Stimulated activated CD4-positive, alpha-beta T cell treated with anti-CD3 and anti-CD28 coated beads, TNF-alpha, amount 100 ng/mL, for 24 hours (primary cell): ENCODE results near the gene C5orf58.
A peak's percentile ranks its signal among the peaks of the same experiment; 100 is the strongest.
"Not testable (repeated sequence)": the region's sequence is repeated elsewhere in the genome, so short reads cannot be mapped to it uniquely, and the experiment has no call there.

Source experiments
- DNase-seq, 3 experiments: peaks; one replicate each; pipeline ENCODE4 v3.0.0-alpha.2; 2020; ENCODE audit warnings: low read depth in 3 of 3

Gene C5orf58

DNA sequence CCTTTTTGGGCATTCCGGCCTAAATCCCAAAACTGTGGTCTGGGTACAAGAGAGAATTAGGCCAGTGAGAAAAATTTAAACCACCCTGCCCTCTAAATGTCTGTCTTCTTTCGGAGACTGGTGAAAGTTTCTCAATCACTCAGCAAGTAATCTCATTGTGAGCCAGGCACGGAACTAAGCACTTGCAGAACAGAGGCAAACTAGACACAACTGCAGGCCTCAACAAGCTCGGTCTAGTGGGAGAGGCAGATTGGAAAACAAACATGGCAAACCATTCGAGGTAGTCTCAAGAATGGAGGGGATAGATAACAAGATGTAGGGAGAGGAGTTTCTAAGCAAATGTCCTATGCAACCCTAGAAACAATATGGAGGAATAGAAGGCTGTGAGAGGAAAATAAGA is 8.9 kb upstream of the C5orf58 start:
- DNase-seq = no peak

DNA sequence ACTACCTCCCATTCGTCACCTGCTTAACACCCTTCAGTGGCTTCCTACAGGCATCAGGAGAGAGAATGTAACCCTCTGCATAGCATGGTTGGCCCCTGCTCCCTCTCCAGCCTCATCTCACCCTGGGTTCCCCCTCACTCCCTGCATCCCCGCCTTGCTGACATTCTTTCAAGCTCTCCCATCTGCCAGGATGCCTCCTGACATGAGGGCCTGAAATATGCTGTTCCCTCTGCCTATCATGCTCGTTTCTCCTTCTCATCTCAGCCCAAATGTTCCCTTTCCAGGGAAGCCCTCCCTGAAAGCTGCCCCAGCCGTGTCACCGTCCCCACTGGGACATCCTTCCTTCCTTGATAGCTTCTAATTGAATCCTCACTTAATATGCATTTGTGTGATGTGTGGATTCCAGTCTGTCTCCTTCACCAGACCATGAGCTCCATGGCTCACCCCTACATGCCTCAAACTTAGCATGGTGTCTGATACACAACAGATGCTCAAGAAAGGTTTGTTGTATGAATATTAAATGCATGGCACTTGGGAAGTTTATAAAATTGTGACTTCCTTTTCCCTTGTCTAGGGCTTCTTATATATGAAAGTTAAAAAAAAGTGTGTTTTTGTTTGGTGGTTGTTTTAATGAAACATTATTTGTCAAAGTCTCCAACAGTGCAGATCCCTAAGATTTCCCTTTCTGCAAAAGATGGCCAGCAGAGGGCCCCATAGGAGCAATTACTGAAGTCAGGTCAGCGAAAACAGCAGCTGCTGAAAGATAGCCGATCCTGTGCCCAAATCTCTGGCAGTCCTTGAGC is 7.3 kb upstream of the C5orf58 start:
- peak; percentile 50 to 71 (median 66) for DNase-seq

DNA sequence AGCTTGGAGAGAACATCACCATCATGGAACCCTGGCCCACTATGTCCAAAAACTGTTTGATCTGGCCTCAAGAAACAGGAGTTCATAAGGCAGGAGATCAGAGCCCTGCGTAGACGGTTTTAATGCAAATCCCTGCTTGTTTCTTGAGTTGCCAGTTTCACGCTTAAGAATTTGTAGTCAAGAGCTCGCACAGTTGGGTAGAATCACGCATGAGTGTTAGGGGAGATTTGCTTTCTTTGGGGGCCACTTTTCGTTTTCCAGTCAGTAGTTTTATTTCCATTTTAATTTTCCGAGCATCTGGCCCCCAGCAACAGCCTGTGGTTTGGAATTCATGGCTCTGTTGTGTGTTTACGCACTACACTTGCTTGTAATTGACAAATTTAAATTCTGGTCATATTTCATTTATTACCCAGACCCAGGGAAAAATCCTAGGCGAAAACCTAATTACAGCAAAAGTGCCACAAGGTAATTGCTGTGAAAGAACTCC is 6.6 kb upstream of the C5orf58 start:
- no peak for DNase-seq

DNA sequence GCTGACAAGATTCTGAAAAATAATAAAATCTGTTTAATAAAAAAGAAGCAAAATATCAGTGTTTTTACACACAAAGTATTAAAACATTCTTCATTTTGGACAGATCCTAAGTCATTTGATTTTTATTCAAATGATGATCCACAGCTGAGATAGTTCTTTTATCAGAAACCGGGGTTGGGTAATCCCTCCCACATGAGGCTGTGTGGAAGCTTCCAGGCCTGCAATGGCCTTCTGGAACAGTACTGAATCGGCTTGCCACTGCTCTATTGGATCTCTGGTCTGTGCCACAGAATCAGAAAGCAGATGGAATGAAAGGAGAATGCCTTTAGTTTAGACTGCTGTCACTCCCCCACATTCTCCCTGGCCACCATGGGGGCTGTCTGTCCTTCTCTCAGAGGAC is 6.1 kb upstream of the C5orf58 start:
- DNase-seq = no peak

DNA sequence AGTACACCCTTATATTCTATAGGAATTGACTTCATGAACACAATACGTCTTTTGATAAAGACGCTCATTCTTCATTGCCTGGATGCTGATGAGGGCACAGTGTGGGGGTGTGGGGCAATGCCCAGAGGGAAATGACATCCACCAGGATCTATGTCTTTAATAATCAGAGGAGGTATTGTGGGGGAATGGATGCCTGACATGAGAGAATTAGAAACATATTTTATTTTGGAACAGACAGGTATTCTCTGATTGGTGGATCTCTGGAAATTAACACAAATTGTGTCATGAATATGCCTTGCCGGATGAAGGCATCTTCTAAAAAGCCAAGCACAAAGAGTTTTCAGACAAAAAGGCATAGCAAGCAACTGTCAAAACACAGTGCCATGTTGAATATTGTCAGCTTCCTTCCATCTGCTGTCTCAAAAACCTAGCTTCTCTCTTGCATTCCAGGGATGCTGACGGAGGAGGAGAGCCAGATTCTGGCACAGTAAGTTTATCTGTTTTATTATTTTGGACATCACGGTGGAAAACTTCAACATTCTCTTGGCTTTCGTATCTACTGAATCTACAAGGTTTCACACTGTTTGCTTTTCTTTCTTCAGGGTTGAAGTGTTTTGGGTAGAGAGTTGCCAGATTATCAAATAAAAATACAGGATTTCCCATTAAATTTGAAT is 3.9 kb upstream of the C5orf58 start:
- no peak for DNase-seq

DNA sequence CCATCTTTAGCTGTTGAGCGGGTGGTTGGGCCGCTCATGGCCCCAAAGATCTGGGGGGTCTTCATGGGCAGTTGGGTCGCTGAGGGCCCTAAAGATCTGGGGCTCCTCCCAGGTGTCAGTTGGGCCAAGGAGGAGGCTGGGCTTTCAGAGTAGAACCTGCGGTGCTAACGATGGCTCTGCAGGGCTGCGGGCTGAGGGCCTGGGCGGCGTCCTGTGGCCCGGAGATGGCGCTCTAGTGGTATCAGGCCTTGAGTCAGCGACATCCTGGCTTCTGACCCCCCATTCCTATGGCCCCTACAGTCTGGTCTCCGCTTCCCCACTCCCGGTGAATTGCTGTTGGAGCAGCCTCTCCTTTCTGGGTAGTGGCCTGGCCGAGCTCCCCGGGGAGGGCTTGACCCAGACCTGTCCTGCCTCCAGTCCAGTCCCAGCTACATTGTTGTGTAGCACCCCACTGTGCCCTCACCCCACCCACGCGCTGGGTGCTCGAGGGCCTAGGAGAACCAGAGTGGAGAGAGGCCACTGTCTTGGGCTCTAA is 640 bp downstream of the C5orf58 start:
- no peak for DNase-seq

DNA sequence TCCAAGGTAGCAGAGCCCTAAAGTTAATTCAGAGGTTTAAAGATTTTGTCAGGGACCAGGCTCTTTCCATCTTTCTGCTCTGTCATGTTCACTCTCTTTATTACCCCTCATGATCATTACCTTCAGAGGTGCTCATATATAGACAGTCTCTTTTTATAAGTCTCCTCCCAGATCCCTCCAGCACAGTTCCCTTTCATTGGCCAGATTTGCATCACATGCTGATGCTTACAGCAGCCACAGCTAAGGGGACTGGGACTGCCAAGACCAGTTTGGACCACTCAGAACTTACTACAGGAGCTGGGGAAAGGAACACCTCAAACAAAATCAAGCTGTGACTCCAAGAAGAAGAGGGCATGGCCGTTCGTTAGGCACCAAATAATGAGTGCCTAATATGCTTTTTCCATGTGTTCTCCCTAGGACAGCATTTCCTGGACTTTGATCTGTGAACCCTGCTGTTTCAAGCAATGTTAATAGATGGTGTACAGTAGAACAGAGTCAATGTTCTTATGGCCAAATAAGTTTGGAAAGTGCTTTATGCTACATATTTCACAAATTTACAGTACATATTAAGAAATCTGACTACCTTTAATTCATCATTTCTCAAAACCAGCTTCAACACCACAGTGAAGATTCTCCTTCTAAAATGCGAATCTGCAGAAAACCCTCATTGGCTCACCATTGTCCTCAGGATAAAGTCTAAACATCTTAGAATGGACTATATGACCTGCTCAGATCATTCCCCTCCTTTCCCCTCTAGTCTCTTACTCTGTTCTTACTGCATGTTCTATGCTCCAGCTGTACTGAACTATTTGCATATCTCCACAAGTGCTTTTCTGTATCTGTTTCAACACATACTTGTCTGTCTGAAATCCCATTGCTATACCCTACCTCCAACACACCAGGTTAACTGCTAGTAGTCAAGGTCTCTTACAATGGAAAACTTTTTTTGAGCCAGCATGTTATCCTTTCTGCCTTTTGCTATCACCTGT is 3.4 kb downstream of the C5orf58 start:
- DNase-seq = no peak

DNA sequence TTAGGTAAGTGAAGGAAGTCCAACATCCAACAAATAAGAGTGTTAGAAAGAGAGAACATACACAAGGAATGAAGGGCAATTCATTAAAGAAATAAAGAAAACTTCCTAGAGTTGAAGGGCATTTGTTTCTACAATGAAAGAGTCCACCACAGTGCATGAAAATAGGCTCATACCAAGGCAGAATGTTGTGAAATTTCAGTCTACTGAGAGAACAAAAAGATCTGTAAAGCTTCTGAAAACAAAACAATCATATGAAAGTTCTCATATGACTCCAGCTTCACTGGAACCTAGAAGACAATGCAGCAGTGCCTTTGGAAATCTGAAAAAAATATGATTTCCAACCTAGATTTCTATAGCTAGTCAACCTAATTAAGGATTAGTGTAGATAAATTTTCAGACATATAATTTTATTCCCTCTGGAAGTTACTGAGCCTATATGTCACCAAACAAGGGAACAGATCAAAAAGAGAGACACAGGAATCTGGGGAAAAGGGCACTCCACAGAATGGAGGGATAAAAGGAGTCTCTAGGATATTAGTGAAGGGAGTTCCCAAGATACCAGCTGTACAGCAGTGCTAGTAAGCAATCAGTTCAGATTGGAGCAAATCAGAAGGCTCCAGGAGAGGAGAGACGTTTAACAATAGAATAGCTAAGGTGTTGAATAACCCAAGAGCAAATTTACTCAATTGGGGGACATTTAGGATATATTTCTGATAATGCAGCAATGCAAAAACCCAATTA is 5.8 kb downstream of the C5orf58 start:
- no peak for DNase-seq

DNA sequence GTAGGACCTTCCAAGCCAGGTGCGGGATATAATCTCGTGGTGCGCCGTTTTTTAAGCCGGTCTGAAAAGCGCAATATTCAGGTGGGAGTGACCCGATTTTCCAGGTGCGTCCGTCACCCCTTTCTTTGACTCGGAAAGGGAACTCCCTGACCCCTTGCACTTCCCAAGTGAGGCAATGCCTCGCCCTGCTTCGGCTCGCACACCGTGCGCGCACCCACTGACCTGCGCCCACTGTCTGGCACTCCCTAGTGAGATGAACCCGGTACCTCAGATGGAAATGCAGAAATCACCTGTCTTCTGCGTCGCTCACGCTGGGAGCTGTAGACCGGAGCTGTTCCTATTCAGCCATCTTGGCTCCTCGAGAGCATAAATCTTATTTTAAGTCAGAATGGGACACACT is 12.7 kb downstream of the C5orf58 start:
- DNase-seq = not testable (repeated sequence)

DNA sequence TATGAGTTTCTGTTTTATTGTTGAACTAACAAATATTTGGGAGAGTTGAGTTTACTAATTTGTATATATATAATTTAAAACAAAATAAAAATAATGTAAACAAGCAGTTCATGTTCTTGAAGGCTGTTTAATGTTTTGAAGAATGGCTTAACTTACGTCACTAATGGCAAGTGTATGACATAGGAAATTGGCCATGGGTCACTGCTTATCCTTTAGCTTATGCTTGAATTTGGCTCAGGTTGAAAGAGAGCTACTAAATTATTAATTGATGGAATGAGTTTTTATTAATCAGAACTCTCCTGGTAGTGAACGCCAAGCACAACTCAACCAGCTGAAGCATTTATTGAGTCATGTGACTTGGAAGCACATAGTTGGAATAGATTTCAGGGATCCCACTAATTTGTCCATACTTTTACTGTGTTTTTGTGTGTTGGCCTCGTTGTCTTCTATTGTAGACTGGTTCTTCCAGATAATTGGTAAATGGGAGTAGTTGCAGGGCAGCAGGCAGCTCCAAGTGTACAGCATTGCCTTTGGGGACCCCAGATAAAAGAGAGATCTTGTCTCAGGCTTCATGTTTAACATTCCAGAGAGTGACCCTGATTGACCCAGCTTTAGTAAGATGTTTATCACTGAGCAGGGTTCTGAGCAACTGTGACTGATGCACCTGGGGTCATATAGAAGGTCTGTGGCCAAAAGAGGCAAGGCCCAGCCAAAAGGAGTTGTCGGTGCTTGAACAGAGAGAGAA is 13.5 kb downstream of the C5orf58 start:
- no peak for DNase-seq

DNA sequence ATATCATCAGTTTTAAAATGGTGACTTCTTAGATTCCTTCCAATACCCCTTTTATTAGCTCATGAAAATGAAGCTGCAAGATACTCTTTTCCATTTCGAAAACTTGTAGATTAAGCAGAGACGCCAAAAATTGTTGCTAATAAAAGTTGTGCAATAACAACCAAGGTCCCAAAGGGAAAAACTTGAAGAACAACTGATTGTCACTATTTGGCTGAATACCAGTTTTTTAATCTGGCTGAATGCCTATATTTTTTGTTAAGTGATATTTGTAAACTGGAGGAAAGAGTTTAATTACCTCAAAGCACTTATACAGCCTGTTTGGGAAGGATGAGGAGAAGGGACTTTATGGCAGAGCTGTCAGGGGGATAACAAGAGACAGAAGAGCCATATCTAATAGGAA is 14.6 kb downstream of the C5orf58 start:
- no peak for DNase-seq

DNA sequence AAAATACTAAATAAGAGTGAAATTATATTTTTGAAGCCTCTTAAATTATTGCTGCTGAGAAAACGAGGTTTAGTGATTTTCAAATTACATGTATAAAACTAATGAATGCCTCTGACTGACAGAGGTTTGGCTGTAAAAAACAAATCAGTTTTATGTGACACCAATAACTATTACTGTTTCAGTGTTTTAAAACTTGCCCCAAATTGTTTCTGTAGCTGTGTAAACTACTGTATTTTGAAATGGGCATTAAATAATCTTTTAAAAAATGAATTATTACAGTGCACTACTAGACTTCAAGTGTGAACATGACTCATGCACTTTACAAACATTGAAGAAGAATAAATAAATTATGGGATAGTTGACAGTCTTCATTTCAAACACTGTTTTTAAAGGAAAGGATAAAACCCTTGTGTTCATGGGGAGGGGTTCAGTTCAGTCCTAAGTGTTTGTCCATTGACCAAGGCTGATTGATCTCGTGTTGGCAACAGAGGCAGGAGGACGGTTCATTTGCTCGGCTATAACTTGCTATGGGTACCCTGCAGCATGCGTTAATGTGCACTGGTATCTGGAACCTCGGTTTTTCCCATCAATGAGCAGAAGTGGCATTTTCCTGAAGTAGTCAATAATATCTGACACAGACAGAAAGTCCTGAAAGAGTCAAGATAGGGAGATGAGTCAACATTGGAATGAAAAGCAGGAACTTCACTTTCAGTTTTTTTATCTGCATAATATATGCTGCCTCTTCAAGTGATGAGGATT is 15.6 kb downstream of the C5orf58 start:
- DNase-seq = no peak

DNA sequence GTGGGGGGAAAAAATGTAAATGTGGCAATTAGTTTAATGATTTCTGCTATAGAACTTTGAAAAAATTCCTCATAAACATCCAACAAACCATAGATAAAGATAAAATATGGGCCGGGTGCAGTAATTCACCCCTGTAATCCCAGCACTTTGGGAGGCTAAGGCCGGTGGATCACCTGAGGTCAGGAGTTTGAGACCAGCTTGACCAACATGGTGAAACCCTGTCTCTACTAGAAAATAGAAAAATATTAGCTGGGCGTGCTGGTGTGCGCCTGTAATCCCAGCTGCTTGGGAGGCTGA is 16.1 kb downstream of the C5orf58 start:
- not testable (repeated sequence) for DNase-seq

DNA sequence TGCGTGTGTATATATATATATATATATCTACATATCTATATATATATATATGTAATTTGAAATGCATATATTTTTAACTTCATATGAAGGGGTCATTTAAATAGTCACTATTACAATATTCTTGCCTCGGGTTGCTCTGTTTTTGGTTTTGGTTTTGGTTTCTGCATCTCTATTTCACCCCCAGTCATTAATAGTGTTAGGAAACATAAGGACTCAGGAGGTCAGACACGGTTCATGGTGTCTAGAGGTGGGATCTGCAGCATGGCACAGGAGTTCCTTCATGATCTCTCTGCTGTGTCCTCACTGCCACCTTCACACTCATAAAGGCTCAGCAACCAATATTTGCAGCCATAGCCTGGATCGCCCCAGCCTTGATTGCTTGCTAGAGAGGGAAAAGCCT is 16.6 kb downstream of the C5orf58 start:
- no peak for DNase-seq

DNA sequence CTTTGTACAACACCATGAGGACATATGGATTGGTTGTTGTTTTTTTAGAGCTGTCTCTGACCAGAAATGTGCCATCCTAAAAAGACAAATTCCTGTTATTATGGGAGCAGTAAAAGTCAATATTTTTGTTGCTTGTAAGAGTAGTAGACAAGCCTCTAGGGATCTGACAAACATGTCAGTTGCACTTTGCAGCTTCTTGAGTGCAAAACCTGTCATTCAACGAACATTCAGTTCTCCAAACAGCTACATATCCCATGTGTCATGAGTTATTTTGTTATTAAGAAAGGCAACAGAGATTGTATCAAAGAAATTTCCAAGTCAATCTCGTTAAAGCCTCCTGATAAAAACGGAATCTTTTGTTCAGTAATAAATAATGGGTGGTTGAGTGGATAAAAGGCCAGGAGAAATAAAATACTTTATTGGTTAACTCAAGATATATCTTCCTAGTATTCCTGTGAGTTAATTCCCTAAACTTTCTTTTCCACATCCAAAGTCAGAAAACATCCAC is 18.1 kb downstream of the C5orf58 start:
- DNase-seq = no peak

DNA sequence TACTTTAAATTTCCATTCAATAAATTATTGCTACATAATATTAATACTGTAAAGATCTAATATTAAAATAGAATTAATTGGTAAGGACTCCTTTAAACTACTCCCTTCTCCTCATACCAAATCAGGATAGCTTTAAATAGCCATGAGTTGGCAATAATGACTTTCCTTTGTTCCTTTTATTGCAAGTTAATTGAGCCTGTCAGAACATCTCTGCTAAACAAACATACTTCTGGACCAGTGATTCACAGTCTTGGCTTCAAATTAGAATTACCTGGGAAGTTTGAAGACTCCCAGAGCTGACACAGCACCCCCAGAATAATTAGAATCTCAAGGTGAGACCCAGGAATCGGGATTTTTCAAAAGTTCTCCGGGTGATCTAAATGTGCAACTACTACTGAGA is 18.7 kb downstream of the C5orf58 start:
- DNase-seq = no peak

DNA sequence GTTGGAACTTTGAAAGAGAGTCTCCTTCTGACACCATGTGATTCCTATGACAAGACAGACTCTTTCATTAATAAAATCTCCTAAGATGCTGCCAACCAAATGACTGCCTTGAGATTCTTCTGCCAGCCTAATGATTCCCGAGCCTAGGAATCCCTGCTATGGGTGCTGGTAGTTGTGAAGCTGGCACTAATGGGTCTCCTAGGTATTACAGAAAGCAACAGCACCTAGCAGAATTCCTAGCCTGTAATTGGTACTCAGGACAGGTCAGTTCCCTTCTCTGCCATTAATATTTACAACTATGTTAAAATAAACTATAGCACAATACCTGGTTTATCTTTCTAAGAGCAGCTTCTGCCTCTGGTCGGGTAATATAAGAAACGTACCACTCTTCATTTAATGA is 19.3 kb downstream of the C5orf58 start:
- no peak for DNase-seq

DNA sequence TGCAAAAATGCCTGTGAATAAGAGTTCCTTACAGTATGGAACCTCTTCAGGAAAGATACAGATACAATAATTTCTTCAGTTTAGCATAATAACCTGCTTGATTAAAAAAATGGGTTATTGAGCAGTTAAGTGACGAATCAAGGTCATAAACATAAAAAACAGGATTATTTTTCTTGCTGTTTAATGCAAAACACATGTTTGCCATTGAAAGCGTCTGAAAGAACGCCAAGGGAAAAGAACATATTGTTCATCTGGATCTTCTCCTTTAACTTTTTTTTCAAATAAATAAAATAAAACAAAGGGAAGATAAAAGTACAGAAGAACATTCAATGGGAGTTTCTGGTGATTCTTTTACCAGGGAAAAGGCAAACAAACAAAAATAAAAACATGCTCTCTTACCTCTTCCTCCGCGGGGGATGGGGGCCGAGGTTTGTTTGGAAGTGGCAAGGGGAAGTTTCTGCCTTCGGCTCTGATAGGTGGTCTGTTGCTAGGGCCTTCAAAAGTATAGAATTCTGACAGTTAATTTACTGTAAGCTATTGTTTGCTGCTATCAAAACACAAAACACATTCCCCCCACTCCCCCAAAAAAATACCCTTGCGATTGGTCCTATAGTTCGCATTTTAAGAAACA is 20.1 kb downstream of the C5orf58 start:
- no peak for DNase-seq

DNA sequence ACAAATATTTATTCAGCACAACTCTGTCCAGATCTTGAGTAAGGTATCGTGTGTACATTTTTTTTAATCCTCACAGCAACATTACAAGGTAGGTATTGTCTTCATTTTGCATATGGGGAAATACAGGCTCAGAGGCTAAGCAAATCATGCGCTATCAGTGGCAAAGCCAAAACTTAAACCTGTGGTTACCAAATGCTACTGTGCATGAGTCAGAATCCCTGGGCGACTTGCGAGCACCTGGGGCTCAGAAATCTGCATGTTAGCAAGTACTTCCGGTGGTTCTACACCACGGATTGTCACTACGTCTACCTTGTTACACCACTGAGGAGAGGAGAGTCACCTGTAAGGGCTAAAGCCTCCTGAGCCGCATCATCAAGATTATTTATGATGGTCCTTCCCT is 21.3 kb downstream of the C5orf58 start:
- DNase-seq = peak in 2 of 3 experiments; percentile 50 to 53
